Bone marrow (tissue), 2 donors: ENCODE data around the gene PSEN1.
A peak's percentile ranks its signal among the peaks of the same experiment; 100 is the strongest.

Experiments used
- DNase-seq, 2 donors: peaks; one replicate each; lab custom pipeline; 2025; lab: John Stamatoyannopoulos, UW

PSEN1 gene

DNA sequence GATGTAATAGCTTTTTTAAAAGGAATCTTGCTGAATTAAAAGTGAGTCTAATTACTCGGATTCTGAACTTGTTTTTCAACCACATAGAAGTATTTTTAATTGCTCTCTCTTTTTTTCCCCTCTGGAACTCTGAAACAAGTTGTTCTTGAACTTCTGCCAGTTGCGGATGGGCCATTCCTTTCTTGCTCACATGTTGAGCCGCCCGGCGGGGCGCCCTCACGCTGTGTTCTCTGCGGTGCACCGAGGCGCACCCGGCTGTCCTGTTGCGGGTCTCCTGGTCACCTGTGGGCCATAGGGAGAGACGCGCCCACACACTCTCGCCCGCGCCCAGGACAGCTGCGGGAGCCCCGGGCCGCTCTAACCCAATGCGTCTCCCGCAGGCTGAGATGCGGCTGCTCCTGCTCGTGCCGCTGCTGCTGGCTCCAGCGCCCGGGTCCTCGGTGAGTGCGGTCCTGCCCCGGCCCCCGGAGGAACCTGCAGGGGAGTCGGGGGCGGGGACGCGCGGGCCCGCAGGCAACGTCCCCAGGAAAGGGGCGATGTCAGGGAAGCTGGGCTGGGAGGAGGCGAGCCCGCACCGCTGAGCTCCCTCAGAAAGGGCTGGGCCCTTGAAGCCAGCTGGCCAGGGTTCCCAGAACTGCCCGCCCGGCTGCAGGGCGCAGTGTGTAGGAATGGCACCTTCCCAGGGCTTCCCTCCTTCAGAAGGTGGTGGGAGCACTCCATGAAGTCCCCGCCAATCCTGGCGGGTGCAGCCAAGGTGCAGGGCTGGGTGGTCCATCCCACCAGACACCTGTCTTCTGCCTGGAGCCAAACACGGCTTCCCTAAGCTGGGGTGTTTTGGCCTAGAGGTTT, 103.3 kb downstream of the PSEN1 start:
- DNase-seq: no peak

DNA sequence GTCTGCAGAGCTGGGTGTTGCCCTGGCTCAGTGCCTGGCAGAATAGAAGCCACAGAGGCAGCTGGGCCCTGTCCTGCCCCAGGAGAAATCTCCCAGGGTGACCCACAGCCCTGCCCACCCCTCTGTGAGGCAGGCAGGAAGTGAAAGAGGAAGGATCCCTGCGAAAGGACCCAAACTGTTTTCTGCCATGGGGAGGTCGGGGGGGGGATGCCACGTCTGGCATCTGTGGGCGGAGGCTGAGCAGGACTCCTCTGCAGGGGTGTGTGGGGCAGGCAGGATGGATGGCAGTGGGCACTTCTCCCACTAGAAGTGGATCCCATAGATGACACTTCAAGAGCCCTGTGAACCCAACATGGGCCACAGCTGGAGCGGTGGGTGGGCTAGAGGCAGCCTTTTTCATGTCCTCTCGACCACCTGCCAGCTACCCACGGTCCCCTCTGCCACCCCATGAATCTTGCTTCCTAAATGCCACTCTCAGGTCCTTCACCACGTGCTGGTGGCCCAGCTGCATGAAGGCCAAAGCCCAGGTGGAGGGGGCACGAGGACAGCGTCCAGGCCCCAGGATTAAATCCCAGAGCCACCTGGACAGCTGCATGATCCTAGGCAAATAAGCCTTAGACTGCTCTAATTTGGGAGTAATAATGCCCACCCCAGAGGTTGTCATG, 104.6 kb downstream of the PSEN1 start:
- no peak for DNase-seq

DNA sequence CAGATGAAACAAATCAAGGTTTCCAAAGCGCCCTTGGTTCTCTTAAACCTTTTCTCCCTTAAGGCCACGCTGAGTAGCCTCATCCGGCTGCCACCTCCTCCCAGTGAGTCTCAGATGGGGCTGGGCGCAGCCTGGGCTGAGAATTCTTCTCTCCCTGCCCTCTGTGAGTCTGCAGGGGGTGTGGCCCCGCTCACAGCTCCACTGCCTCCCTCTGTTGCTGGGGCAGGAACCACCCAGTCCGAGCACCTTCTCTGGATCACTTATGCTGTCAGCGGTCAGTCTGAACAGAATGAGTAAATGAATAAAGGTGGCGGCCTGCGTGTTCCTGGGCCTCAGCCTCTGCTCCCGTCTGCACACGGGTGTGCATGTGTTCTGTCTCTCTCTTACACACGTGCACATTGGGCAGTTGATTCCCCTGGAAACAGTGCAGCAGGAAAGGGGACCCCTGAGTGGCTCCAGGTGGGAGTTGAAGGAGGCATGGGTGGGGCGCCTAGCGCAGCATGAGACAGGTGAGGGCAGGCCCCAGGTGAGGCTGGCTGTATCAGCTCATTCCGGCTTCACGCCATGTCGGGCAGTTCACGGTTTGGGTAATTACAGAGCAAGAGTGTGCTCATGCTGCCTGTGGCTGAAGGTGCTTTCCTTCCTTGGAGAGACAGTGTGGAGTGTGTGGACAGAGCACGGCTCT, 105.3 kb downstream of the PSEN1 start:
- no peak for DNase-seq

DNA sequence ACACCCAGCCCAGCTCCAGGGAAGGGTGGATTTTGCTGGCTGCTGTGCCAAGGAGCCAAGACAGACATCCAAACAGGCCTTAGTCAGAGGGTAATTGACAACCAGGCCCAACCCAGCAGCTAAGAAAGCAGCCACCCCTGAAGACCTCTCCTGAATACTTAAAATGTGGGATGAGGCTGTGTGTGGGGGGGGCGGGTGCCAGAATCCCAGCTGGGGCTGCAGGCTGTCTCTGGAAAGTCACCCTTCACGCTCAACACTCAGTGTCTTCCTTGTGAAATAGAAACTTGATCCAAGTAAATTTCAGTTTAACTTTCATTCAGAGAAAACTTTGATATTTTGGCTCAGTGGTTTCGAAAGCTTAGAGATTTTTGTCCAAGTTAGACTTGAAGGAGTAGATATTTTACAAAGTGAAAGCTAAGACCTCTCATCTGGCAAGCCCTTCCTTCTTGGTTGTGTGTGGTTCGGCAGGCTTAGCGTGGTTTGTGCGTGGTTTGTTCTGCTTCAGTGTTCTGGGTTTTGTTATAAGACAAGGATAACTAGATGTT, 106.1 kb downstream of the PSEN1 start:
- DNase-seq: peak in 1 of 2 donors; percentile 17

DNA sequence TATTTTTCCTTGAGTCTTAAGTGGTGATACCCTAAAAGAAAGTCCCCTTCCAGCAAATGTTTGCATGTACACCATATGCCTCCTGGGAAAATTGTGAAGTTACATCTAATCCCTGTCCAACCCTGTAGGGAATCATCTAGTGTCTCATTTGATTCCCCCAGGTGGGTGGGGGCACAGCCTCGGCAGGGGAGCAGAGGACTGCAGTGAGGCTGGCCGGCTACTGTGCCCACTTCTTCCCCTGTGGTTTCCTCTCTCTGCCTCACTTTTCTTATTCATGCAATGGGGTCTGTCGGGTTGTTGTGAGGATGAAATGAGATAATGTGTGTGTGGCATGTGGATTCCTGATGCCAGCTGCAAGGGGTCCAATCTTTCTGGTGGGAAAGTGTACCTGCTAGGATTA, 107.0 kb downstream of the PSEN1 start:
- DNase-seq: no peak

DNA sequence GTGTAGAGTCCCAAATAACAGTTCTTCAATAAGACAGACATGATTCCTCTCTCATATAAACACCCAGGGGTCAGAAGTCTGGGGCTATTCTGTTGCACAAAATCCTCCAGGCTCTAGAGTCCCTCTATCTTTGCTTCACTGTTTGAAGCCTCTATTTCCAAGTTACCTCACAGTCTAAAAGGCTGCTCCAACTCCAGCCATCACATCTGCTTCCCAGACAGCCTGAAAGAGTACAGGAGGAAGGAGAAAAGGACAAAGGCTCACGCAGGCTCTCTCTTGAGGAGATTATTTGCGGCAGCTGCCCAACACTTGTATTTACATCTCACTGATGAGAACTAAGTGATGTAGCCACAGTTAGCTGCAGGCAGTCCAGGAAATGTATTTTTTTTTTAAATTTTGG, 107.4 kb downstream of the PSEN1 start:
- DNase-seq: no peak

DNA sequence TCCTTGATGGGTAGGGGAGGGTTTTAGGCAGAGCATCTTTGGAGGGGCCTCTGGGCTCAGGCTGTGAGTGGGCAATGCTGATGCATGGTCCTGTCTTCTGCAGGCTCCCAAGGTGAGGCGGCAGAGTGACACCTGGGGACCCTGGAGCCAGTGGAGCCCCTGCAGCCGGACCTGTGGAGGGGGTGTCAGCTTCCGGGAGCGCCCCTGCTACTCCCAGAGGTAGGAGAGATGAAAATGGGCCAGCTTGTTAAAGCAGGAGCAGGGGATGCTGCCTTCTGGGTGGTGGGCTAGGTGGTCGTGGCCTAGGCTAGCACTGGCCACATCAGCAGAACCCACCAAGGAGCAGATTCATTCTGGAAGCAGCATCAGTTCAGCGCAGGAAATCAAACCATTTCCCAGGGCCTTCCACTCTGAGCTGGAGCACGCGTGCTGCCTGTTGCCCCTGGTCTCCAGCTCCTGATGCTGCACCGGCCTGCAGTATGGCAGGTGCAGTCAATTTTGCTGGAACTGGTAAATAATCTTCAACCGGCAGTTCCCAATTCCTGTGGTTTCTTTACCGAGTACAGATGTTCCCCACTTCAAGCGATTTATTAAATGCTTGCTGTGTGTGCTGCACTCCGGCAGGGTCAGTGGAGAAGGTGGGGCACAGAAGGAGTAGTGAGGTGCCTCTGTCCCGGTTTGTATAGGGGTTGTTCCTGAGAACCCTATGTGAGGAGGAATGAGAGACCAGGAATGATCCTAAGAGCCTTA, 108.4 kb downstream of the PSEN1 start:
- no peak for DNase-seq

DNA sequence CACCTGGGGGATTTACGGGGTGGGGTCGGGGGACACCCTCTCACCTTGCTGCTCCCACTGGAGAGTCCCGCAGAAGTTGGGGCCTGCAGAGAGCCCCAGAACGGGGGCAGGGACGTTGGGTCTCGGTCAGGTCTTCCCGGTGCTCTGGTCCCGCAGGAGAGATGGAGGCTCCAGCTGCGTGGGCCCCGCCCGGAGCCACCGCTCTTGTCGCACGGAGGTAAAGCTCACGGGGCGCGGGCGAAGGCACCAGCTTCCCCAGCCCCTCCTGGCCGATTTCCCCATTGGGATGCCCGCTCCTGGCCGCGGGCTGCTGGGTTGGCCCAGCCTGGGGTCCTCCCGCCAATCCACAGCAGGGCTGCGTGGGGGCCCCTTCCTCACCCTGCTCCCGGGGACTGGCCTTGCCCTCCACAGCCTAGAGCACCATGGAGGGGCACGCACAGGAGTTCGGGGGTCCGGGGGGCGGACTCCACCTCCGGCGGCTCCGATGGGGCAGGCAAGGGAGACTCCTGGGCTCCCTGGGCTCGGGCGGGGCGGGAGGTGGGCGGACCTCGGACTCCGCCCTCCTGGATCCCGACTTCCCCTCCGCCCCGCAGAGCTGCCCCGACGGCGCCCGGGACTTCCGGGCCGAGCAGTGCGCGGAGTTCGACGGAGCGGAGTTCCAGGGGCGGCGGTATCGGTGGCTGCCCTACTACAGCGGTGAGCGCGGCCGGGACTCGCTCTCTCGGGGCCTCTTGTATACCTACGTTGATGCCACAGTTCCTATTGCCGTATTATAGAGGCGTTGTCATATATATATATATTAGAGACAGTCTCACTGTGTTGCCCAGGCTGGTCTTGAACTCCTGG, 109.4 kb downstream of the PSEN1 start:
- no peak for DNase-seq

DNA sequence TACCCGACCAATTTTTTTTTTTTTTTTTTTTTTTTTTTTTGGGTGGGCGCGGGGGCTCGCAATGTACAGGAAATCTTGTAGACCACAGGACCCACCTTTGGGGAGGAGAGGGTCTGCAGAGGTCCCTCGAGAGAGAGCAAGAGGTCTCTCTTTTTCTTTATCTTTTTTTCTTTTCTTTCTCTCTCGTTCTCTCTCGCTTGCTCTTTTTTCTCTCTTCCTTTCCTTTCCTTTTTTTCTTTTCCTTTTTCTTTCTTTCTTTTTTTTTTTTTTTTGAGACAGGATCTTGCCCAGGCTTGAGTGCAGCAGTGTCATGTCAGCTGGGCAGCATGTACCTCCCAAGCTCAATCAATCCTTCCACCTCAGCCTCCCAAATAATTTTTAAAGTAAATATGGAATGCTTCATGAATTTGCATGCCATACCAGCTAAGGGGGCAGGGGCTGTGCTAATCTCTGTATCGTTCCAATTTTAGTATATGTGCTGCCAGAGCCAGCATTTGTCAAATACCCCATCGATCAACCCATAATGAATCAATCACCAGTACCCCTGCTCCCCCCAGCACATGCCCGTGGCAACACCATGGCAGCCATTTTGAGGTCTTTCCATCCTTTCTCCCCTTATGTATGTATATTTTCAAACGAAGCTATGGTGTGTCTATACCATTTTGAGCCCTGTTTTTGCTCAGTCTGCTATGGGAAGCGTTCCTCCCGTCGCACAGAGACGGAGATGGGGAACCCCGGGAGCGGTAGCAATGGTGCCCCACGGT, 110.3 kb downstream of the PSEN1 start:
- DNase-seq: no peak

DNA sequence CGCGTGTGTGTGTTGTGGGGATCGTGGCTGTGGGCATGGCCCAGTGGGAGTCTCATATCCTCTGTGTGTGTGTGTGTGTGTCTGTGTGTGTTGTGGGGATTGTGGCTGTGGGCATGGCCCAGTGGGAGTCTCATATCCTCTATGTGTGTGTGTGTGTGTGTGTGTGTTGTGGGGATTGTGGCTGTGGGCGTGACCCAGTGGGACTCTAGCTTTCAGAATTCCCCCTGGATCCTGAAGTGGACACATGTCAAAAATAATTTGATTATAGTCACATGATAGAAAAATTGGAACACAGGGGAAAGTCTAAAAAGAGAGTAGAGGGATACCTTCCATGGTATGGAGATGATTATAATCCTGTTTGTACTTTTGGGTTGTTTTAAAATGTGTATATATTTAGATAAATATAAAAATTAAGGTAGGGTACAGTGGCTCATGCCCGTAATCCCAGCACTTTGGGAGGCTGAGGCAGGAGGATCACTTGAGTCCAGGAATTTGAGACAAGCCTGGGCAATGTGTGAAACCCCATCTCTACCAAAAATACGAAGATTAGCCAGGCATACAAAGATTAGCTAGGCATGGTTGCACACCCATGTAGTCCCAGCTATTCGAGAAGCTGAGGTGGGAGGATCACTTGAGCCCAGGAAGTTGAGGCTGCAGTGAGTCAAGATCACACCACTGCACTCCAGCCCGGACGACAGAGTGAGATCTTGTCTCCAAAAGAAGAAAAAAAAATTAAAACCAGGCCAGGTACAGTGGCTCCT, 112.0 kb downstream of the PSEN1 start:
- DNase-seq: no peak

DNA sequence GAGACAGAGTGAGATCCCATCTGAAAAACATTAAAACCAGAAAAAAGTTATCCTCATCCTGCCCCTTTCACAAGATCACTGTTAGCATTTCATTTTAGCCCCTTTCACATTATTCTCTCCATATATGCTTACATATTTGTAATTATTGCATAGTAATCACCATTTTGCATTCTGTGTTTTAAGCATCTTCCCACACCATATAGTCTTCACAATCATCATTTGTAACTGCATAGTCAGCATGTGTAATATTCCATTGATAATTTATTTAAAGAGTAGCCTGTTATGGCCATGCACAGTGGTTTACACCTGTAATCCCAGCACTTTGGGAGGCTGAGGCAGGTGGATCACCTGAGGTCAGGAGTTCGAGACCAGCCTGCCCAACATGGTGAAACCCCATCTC, 112.8 kb downstream of the PSEN1 start:
- no peak for DNase-seq

DNA sequence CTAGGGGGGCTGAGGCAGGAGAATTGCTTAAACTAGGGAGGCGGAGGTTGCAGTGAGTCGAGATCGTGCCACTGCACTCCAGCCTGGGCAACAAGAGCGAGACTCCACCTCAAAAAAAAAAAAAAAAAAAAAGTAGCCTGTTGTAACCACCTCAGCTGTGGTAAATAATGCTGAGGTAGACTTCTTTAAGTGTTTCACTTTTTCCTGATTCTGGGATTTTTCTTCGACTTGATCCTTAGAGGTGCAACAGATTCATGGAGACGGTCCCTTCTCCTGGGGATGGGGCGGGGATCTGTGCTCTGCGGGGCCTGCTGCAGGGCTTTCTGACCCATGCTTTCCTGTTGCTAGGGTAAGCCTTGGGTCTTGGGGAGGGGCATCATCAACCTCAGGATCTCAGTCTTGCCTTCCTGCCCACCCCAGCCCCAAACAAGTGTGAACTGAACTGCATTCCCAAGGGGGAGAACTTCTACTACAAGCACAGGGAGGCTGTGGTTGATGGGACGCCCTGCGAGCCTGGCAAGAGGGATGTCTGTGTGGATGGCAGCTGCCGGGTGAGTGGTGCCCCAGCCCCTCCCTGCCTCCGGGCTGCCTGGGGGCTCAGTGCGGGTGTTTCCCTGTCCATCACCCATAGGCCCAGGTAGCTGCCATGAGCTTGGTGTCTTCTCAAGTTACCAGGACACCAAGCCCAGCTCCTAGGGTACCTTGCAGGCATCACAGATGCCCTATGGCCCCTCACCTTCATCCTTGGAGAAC, 113.4 kb downstream of the PSEN1 start:
- no peak for DNase-seq

DNA sequence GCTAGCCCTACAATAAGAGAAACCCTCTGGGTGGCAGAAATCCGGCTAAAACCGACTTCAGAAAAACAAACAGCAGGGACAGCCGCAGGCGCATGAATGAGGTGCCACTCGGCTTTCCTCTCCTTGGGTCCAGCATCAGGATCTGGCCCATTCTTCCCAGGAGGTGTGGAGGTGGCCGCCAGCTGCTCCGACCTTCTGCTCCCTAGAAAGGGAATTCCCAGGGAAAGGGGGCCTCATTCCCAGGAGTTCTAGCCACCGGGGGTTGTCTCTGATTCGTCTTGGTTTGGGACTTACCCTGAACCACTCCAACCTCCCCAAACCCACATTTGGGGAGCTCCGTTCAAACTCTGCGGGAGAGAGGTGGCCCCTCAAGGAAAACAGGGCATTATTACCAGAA, 114.0 kb downstream of the PSEN1 start:
- no peak for DNase-seq

DNA sequence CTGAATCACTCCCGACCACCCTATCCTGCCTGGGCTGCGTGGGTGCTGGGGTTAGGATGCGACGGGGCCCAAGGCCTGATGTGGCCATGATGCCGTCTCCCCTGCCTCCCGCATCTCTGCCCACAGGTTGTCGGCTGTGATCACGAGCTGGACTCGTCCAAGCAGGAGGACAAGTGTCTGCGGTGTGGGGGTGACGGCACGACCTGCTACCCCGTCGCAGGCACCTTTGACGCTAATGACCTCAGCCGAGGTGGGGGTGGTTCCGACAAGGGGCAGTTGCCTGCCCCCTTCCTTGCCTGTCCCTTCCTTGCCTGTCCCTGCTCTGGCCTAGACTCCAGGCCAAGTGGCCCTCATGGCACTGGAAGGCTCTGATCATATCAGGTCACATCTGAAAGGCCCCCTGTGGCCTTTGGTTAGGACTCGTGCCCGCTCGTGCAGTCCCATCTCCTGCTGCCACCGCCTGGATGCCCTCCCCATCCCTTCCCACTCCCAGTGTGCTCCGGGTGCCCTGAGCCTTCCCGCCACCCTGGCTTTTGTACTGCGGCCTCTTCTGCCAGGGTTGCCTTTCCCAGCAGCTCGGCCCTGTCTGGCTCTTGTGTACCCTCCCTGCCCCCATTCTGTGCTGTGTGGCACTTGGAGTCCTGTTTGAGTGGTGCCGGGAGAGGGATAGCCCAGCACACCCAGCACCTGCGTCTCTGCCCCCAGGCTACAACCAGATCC, 114.6 kb downstream of the PSEN1 start:
- no peak for DNase-seq

DNA sequence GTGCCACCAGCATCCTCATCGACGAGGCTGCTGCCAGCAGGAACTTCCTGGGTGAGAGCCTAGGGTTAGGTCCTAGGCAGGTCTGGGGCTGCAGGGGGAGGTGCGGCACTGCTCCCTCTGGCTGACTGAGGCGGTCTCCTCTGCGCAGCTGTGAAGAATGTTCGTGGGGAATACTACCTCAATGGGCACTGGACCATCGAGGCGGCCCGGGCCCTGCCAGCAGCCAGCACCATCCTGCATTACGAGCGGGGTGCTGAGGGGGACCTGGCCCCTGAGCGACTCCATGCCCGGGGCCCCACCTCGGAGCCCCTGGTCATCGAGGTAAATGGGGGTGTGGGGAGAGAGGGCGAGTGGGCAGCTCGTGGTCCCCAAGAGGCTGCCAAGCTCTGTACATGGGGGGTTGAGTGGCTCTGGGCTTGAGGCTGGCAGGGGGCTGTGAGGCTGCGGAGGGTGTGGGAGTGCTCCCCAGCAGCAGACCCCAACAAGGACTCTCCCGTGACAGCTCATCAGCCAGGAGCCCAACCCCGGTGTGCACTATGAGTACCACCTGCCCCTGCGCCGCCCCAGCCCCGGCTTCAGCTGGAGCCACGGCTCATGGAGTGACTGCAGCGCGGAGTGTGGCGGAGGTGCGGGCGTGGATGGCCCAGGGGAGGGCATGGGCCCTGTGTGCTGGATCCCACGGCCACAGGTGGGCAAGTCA, 115.4 kb downstream of the PSEN1 start:
- no peak for DNase-seq

DNA sequence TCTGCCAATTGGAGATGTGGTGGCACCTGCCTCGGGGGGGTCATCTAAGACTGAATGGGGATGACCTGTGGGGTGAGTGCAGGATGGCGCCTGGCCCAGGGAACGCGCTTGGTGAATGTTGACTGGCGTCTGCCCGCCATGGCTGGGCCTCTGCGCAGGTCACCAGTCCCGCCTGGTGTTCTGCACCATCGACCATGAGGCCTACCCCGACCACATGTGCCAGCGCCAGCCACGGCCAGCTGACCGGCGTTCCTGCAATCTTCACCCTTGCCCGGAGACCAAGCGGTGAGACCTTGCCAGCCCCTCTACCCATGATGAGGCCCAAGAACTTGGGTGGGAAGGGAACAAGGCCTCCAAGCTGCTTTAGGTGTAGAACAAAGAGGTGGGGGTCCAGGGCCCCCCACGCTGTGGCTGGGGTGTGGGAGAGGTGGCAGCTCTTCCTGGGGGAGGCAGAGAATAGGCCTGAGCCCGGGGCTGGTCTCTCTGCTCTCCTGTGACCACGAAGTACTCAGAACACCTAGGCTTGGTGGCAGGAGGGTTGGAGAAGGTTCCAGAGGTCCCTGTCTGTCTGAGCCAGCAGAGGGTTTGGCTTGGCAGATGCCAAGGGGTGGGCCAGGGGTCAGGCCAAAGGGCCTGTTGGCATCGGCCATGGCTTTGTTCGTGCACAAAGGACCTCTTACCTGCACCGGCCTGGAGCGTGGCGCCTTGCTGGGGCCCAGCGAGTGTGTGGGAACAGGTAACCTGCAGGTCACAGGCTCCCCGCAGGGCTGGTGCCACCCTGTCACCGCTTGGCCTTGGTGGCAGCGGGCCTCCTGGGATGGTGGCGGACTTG, 116.4 kb downstream of the PSEN1 start:
- DNase-seq: no peak

DNA sequence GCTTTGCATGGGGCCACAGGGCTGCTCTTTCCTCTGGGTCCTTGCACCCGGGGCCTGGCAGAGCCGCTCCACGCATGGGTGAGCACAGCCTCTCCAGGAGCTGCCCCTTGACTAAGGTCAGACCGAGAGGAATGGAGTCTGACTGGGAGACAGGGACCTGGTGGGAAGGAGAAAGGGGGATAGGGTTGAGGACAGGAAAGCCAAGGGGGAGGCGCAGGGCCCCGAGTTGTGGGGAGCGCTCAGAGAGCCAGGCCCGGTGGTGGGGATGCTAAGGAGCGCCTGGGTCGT, 117.0 kb downstream of the PSEN1 start:
- DNase-seq: no peak
